ENCODE data around the gene SLC13A1. TPM values are rescaled to one million over a fixed set of nuclear protein-coding genes. Genes with fewer than 3 reads are reported as not detected.

The SLC13A1 gene
- total RNA-seq, 2 donors from 2014 or later: not detected

DNA sequence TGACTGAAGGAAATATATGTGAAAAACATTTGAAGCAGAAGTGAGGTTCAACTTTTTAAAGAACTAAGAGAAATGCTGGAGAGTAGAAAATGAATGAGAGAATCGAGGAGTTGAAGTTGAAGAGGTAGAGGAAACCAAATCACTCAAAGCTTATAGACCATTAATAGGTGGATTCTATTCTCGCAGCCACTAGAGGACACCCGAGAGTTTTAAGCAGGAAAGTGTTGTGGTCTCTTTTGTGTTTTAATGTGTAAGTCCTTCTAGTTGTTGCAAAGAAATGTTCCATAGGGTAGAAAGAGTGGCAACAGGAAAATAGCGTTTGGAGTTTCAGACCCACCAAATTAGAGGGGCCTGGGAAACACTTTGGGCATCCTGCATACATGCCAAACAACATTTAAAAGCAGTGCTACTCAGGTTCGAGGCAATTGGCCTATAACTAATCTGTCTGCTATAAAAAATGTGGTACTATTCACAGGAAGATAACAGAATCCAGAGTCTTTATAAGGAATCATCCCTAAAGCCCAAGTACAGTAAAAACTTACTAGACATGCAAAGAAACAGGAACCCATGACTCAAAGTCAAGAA lies 129.0 kb downstream of the SLC13A1 start:
- no peak for DNase-seq (ENCODE audit: low spot score)
- intact Hi-C loops (cut with DNase I): no loop called here

DNA sequence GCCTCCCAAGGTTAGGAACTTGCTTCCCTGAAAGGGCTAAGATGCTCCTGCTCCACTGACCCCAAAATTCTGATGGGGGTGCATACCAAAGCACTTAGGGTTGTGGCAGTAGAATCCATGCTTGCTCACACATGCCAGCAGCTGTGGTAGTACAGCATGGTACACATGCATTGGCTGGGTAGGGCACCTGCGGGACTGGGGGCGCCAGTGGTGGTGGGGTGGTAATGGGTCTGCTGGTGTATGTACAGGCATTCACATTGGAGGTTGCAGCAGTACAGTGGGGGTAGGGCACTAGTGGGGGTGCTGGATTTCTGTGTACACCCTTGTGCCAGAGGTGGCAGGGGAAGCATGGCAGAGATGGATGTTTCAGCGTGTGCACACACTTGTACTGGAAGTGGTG lies 132.0 kb downstream of the SLC13A1 start:
- intact Hi-C loops (cut with DNase I): no loop called here
- no peak for DNase-seq (ENCODE audit: low spot score)

Other genes with a start within 250 kb of the SLC13A1 start
- gene TAS2R16, start 204.3 kb downstream of the SLC13A1 start, total RNA-seq: not detected

Data from posterior vena cava (tissue), 2 donors.